ENCODE measurements around the gene DMXL2.

DNA sequence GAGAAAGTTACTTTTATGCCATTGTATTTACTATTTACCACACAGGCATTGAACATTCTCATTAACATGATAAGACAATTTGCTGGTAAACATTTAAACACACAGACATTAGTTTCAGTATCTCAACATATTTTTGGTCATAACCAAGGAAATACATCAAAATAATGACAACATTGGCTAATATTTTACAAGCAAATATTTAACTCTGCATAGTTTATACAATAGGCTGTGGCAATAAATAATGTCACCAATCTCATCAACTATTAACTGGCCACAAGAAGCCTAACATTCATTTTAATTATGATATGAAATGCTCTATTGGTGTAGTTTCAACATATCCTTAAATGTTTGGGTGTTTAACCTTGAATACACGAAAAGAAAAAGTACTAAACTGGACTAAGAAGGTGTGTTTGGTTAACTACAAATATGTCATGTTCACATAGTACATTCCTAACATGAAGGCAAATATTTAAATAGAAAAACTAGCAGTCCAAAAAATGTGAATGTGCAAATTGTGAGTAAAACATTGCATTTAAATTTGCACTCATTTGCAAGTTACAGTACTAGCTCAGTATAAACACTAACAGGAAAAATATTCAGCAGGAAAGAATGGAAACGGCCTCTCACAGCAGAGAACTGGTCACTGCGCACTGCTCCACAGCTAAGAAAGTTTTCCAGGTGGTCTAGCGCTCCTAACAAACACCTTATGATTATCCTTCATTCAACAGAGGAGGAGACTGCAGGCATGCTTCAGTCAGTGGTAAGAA is 174.5 kb downstream of the DMXL2 start:
- TF ChIP-seq, protein P1, sequence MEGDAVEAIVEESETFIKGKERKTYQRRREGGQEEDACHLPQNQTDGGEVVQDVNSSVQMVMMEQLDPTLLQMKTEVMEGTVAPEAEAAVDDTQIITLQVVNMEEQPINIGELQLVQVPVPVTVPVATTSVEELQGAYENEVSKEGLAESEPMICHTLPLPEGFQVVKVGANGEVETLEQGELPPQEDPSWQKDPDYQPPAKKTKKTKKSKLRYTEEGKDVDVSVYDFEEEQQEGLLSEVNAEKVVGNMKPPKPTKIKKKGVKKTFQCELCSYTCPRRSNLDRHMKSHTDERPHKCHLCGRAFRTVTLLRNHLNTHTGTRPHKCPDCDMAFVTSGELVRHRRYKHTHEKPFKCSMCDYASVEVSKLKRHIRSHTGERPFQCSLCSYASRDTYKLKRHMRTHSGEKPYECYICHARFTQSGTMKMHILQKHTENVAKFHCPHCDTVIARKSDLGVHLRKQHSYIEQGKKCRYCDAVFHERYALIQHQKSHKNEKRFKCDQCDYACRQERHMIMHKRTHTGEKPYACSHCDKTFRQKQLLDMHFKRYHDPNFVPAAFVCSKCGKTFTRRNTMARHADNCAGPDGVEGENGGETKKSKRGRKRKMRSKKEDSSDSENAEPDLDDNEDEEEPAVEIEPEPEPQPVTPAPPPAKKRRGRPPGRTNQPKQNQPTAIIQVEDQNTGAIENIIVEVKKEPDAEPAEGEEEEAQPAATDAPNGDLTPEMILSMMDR (IDR thresholded peaks at IDR 0.05): no peak
- TF ChIP-seq POLR2A (IDR thresholded peaks at IDR 0.05): no peak
